ENCODE results near the gene KMO. TPM values are rescaled to one million over a fixed set of nuclear protein-coding genes. Genes with fewer than 3 reads are reported as not detected.

Gene KMO
- total and polyA plus RNA-seq, 2 of the 8 experiments (the other 6 are each of a cell fraction or from before 2014, with no cell fraction given) = not detected

DNA sequence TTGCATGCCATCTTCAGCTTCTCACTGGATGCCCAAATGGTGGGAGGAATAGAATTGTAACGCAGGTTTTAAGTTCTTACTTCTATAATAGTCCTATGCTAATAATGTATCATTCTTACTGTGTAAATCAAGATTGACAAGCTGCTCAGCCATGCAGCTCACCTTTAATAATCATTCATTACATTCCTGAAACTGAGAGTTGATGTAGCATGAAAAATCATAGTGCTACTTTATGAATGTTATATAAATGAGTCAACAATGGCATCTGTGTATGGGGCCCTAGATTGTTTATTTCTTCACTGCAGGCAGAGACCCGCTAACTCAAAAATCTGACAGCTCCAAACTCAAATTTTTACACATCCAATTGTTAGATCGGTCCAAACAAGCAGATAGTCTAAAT, 47.0 kb upstream of the KMO start (continued):
- TF ChIP-seq GTF2F1 (IDR thresholded peaks at IDR 0.05; ENCODE audit: borderline replicate concordance, low read depth, low read length) = no peak
- TF ChIP-seq MAX (IDR thresholded peaks at IDR 0.05) = no peak
- no peak for TF ChIP-seq PHF8 (conservative IDR thresholded peaks at IDR 0.05; ENCODE audit: low read depth, low read length)
- no peak for TF ChIP-seq ZNF274 (IDR thresholded peaks at IDR 0.05; ENCODE audit: borderline replicate concordance, extremely low read depth, low read length)
- TF ChIP-seq MAFK (IDR thresholded peaks at IDR 0.05; ENCODE audit: low read depth, low read length) = no peak
